NCI-H1417 (cell line): ENCODE results near the gene HGFAC.

Experiments used
- DNase-seq, 3 experiments: peaks; one replicate each; lab custom pipeline; 2025; lab: John Stamatoyannopoulos, UW

Gene HGFAC

DNA sequence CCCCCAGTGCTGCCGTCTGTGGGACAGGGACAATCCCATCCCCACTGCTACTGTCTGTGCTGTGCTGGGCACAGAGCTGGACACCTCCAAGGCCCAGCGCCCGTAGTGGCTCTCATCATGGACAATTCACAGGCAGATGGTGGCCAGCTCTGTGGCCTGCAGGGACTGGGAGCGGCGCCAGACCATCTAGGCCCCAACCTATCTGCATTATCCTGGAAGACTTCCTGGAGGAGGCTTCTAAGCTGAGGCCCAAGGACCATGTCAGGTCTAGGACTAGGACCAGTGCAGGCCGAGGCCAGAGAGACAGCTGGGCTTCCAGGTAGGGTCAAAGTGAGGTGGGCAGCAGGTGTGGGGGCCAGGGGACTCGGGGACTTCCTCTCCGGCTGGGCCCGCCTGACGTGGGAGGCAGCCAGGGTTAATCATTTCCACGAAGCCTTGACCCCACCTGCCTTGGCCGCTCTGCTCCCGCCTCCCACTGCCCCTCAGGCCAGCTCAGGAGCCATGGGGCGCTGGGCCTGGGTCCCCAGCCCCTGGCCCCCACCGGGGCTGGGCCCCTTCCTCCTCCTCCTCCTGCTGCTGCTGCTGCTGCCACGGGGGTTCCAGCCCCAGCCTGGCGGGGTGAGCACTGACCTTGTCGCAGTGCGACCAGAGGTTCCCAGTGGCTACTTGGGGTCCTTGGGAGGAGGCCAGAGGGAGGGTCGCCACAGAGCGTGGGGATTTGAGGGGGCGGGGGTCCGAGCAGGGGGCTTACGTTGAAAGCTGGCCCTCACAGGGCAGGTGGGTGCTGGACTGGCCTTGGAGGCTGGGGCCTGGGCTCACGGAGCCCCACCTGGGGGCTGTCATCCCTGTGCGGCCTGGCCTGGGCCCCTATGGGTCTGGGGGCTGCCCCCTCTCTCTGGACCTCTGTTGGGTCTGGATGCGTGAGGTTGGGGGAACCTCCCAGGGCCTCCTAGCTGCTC is at the start of gene HGFAC:
Gene HGFAC, plus strand, starts transcription at position 468 of the 959 bp plus-strand sequence. Its CDS starts 34 bp downstream, at position 502.
- no peak for DNase-seq

DNA sequence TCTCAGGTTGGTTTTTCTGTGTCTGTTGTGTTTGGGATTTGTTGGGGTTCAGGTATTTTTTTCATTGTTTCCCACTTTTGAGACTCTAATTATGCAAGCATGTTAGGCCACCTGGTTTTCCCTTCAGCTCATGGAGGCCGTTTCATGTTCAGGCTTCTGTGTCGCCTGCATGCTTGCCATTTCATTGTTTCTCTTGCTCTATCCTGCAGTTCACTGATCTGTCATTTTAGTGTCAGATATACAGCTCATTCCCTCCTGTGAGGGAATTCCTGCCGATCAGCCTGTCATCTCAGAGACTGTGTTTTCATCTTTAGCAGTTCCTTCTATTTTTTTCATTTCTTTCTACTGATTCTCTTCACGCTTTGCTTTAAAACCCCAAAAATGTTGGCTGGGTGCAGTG is 49.4 kb upstream of the HGFAC start:
- no peak for DNase-seq

DNA sequence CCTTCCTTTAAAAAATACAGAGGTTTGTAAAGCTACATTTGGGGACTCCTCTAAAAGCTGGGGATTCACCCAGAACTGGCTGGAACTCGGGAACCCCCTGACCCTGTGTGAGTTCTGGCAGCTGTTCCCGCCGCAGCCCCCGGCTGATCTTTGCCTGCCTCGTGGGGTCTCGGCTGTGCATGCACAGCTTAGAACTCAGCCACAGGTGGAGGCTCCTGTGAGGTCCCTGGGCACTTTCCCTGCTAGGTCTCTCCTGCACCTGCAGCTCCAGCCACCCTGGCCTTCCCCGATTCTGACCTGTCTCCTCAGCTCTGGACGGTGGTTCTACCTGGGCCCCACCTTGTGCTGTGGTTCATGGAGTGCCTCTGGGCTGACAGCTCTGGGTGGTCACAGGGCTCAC is 48.6 kb upstream of the HGFAC start:
- DNase-seq: no peak

DNA sequence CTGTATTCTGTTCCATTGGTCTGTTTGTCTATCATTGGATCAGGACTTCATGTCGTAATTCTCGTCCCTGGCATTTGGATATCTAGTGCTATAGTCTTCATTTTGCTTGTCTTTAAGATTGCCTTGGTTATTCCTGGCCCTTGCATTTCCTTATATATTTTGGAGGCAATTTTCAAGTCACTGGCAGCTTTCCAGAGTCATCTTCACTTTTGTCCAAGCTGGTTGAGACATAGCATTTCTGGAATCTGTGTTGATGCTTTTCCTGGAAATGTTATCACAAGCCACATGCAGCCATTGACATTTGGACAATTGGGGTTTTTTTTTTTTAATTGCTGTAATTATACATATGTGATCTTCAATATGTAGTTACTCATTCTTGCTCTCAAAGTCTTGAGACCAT is 45.2 kb upstream of the HGFAC start:
- DNase-seq: no peak

DNA sequence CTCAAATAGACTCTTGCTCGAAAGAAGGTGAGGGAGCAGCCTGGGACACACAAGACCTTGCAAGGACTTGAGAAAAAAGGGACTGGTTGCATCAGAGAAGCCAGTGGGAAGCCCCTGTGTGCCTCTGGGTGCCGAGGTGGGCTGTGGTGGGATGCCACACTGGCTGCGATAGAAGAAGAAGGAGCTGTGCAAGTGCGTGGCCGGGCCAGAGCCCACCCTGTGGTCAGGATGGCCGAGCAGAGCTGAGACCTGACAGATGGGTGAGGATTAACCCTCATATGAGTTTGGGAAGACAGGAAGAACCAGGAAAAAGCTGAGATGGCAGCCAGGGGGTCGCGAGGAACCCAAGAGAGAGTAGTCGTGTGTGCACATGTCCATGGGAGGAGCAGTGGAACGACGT is 44.6 kb upstream of the HGFAC start:
- no peak for DNase-seq

DNA sequence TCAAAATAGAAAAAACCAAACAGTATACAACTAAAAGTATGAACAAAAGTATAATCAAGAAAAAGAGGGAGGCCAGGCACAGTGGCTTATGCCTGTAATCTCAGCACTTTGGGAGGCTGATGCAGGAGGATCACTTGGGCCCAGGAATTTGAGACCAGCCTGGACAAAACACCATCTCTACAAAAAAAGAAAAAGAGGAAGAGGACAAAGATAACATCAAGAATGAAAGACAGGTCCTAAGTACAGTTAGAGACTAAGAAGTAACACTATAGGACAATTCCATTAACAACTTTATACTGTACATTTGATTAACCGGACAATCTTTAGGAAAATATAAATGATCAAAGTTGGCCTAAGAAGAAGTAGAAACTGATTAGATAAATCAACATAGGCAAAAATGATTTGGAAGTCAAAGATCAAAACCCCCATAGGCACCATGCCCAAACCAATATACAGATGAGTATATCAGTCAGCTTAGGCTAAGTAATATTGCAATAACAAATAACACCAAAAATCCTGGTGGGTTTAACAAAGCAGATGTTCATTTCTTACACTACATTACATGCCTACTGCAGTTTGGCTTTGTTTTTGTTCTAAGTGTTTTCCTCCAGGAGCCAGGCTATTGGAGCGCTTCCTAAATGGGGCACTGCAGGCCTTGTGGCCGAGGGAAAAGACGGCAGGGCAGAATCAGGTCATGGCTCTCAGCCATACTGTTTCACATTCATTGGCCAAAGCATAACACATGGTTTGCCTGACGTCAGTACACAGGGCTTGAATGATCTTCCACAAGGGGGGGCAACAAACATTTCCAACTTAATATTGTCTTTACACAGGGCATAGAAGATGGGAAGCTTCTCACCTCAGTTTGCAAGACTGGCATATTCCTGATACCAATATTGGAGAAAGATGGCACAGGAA is 42.2 kb upstream of the HGFAC start:
- no peak for DNase-seq

DNA sequence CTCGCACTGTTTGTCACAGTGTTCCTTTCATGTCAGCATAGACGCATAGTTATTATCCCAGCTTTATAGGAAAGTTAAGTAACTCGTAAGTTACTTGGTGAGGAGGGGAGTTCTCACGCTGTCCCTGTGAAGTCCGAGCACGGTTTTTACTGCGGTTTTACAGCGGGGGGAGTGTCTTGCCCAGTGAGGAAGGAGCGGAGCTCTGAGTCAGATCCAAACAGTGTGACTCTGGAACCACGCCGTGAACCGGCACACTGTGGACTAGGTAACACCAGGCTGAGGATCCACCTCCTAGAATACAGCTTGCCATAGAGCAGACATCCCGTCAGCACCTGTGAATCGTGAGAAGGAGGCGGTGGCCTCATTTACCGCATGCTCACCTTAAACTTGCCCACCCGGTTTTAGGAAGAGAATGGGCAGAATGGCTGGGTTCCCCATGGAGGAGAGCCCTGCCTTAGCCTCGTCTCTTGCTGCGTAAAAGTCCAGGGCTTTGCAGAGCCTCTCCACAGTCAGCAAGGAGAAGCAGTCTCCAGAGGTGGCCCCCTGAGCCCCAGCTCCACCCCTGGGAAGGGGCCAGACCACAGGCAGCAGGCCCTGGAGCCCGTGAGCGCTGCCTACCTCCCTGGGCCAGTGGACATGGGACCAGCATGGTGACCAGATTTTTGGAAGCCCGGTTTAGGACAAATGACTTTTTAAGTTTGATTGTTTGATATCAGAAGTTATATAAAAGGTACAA is 40.2 kb upstream of the HGFAC start:
- no peak for DNase-seq

DNA sequence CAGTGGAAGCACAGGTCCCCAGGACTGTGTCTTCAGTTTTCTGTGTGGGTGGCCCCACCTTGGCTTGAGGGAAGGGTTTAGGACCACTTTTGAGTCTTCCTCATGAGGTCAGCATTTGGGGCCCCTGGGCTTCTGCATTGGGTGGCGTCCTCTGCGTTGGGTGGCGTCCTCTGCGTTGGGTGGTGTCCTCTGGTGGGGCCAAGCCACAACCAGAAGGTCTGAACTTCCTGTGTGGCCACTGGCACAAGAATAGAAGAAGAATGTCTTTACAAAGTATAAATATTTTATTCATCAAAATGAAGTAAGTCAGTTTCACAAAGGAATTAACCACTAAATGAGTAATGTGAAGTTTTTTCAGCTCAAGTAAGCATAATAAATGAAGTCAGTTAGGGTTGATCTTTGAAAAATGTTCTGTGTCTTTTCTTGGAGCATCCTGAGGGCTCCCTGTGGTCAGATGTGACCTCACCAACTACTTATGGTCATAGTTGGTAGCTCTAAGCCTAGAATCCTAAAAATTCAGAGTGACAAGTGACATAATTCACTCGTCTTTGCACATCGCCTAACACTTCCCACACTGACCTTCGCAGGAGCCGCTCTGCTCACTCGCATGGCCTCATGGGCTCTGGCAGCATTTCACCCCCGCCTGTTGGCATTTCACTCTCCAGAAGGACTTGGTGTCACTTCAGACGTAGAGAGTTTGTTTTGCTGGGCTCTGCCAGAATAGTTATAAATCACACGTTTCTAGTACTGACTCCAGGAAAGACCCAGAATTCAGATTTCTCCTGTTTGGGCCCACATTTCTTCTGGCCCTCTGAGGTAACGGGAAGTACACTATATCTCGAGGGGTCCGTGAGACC is 39.0 kb upstream of the HGFAC start:
- no peak for DNase-seq

DNA sequence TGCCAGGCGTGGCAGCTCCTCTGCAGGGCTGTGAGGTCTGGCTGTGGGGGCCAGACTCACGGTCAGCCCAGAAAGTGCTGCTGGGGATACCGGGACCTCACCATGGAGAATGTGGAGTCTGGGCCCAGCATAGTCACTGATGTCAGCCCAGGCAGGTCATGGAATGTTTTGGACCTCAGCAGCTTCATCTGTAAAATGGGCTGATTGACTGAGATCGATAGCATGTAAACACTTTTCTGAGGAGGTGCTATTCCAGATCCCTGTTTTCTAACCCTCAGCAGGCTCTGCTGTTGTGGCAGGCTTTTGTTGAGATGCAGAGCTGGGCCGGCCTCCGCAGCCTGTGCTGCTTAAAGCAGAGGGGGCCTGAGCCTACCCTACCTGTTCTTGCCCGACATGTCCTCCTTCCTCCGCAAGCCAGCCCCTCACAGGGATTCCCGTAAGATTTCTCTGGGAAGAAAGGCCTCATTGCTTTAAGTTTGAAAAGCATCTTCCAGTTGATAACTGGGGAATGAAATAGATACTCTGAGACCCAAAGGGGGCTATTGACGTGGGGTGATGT is 38.3 kb upstream of the HGFAC start:
- DNase-seq: no peak

DNA sequence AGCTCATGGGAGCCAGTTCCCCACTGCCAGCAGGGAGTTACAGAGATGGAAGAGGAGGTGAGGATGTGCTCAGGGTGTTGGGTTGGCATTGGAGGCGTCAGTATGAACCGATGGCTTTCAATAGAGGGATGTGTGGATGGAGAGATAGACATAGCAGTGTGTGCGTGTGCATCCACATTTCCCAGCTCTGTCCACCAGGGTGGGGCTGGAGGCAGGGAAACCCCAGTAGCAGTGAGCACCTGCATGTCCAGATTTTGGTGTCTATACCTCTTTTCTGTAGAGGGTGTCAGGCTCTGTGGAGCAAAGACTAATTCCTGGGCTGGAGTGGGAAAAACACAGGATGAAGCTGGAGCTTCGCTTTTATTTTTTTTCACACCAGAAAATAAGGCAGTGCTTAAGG is 37.2 kb upstream of the HGFAC start:
- DNase-seq: no peak

DNA sequence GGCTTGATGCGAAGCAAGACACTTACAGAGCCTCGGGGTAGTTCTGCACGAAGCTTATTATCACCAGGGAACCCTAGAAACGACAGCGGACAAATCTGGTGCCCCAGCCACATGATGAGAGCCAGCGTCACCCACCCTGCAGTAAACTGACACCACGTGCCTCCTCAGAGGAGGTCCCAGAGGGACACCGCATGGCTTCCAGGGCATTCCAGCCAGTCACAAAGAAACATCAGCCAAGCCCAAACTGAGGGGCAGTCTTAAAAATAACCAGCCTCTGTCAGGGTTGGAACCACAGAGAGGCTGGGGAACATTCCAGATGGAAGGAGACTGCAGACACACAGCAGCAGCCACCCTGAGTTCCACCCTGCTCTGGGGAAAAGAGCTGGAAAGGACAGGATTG is 36.6 kb upstream of the HGFAC start:
- no peak for DNase-seq

DNA sequence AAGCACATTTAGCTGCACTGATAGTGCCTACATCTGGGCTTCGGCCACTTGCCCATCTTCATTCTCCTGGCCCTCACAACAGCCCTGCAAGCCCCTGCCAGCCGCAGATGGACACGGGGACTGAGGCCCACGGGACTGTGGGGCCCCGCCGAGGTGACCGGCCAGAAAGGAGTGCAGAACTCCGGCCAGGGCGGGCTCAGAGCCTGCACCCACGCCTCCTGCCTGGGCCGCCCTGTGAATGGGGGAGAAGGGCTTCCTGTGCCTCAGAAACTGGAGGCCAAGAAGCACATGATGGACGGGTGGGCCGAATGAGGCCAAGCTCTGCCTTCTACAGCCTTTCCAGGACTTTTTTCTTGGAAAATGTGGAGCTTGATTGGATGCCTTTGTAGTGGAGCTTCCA is 35.7 kb upstream of the HGFAC start:
- DNase-seq: no peak

DNA sequence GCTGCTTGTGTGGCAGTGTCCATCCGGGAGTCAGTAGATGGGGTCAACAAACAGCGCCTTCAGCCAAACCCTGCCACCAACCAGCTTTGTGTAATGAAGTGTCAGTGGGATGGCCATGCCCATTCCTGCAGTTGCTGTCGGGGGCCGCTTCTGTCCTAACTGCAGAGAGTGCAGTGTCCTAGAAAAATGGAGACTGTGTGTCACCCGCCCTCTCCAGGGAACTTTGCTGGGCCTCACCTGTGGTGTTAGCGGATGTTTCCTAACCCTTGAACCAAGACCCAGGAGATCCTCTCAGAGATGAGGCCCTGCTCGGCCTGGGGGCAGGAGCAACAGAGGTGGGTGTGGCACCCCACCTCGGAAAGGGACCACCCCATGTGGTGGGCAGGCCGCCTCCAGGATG is 35.3 kb upstream of the HGFAC start:
- no peak for DNase-seq

DNA sequence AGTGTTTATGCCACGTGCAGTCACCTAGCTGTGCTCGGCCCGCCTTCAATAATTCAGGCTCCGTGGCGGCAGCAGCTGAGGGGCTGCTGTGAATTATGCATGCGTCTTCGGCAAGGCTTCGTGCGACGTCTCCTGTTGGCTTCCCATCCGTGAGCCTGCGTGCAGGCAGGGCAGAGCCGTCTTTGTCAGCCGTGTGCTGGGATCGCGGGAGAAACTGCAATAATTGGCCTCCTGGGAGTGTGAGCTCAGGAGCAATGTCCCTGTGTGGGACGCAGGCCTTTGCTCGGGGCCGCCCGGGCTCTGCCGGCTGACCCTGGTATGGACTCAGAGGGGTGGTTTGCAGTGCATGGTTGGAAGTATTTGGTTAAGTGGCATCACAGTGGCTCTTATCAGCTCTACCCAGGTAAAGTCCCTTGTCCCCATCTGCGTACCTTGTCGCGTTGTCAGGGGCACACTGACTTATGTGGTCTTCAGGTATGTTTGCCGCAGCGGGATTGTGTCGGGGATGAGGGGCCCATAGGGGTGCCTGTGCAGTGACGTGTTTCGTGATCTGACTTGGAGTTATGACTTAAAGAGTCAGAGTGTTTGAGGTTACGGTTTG is 34.5 kb upstream of the HGFAC start:
- no peak for DNase-seq

DNA sequence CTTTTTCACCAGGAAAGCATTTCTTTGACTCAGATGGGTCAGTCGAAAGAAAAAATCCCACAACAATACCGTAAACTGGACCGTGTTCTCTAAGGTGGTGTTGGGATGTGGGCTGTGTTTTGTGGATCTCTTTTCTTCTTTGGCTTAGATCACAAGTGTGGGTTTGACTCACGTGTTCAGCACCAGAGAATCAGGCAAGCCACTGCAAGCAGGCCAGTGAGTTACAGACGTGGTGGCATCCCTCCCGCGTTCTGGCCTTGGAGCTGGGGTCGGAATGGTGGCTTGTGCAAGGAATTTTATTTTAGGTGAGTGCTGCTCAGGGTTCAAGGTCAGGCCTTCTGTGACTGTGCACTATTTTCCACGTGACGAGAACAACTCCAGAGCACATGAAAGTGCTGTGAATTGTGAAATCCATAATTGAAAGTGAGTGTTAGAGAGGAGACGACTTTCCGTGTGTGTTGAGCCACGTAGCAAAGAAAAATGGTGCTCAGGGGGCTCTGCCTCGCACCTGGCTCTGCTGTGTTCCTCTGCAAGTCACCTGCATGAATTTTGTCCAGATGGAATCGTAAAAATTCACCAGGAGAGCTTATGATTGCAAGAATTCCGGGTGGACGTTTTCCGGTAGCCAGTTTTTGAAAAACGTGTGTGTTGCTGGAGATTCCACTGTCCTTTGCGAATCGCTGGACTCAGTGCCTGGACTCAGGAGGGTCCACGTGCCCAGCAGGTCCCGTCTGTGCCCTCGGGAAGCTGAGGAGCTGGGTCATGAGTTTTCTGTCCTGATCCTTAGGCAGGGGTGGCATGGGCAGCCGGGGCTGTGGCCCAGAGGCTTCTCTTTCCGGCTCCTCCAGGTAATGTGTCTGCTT is 33.6 kb upstream of the HGFAC start:
- DNase-seq: no peak

DNA sequence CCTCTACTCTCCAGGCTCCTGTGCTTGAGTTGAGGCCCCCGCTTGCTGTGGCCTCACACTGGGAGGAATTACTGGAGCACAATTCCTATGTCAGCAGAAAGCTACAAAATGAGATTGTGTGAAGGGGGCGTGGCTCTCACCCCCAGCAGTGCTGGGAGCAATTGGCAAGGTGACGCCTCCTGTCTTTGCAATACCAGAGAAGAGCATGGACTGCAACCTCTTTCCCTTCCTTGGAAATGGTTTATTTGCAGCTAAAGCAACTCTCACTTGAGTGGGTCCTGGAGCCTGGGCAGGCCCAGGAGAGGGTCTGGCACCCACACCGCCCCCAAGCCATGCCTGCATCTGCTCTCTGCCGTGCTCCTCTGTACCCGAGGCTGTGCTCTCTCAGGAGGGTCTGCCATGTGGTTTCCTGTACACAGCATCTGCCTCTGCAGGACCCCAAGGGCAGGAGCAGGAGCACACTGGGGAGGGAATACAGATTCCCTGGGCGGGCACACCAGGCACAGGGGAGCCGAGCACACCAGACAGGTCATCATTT is 32.9 kb upstream of the HGFAC start:
- DNase-seq: no peak

DNA sequence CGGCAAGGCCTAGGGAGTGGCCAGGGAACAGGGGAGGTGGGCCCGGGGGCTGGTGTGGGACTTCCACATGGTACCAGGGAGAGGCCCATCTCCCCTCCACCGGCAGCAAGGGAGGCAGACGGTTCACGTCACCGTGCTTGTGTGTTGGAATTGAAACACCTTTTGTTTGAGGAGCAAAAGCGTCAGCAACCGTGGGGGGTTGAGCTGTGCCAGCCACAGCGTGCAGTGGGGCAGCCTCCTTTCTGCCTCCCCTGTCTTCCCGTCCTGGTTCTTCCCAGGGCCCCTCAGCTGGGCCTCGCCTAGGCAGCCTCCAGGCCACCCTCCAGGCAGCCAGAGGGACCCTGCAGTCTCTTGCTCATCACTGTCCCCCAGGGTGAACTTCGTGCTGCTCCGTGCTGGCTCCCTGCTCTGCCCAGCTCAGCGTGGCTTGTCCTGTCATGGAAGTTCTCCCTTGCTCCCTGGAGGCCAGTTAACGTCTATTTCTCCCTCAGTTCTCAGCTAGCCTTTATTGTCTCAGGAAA is 32.1 kb upstream of the HGFAC start:
- DNase-seq: no peak

DNA sequence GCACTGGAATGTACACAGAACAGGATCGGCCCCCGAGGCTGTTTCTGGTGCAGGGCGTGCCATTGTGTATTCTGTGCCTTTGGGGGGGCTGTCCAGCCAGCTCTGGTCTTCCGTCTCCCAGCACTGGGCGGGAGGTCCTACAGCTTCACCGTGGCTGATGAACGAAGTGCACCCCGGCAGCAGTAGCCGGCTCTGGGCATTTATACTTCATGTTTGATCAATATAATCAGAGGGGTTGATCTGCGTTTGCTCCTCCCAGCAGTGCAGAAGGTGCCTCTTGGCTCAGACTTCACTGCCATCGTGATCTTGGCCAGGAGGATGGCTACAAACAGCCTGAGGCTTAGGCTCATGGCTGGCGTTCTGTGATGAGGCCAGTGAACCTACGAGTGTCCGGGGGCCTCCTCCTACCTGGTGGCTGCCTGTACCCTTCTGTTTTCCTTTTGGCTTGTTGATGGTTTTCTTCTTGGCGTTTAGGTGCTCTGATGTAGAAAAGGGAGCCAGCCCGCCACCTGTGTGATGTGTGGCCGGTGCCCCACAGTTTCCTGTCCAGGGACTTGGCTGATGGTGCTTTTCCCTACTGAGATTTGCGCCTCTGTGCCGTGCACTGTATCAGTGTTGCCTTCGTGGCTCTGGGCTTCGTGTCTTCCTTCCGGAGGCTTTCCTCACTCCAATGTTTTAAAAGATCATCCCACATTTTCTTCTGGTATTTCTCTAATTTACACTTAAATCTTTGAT is 31.2 kb upstream of the HGFAC start:
- no peak for DNase-seq
